Measurements from ENCODE around the gene NOTUM.

The NOTUM gene

GRCh38 chr17:81998212-81998611 lies 37.2 kb upstream of the NOTUM start:
- Histone ChIP-seq H3K79me2 (ENCODE audit: insufficient read depth, low read length) (no peaks in the 10 kb centered on the region), H3K4me3 (ENCODE audit: low read length, poor library complexity, severe bottlenecking) (no peak overlapping the region), H3K9me3 (ENCODE audit: insufficient read depth, low read depth, low read length) (no peaks in the 10 kb centered on the region), H3K36me3 (ENCODE audit: insufficient read depth, low read length) (no peaks in the 10 kb centered on the region), H4K20me1 (ENCODE audit: insufficient read depth, low read length, poor library complexity, severe bottlenecking) (no peaks in the 10 kb centered on the region), H3K9me2 (replicated peaks; ENCODE audit: low read depth, low read length) (no peaks in the 10 kb centered on the region), H3K9ac (ENCODE audit: low read depth, low read length, poor library complexity, severe bottlenecking) (no peak overlapping the region), H2AFZ (ENCODE audit: low read length) (no peak overlapping the region), H3K4me2 (ENCODE audit: low read depth, low read length, poor library complexity, severe bottlenecking) (no peak overlapping the region), H3K4me1 (ENCODE audit: insufficient read depth, low read length, poor library complexity, severe bottlenecking) (no peaks in the 10 kb centered on the region), H3F3A (ENCODE audit: low read depth) (no peaks in the 10 kb centered on the region), H3K27me3 (ENCODE audit: insufficient read depth, low read length, poor library complexity, severe bottlenecking) (no peaks in the 10 kb centered on the region)
- TF ChIP-seq CTCF (conservative IDR thresholded peaks at IDR 0.05; ENCODE audit: low read length) (no peak), EZH2phosphoT487 (IDR thresholded peaks at IDR 0.05; ENCODE audit: borderline replicate concordance) (no peak)

GRCh38 chr17:81996757-81997441 lies 35.9 kb upstream of the NOTUM start:
- no peaks in the 10 kb centered on the region for H3K9me3 ChIP-seq (ENCODE audit: insufficient read depth, low read depth, low read length)
- no peak for TF ChIP-seq EZH2phosphoT487 (IDR thresholded peaks at IDR 0.05; ENCODE audit: borderline replicate concordance)
- no peak for TF ChIP-seq CTCF (conservative IDR thresholded peaks at IDR 0.05; ENCODE audit: low read length)
- H3K4me2 ChIP-seq (ENCODE audit: low read depth, low read length, poor library complexity, severe bottlenecking) = no peak overlapping the region
- H4K20me1 ChIP-seq (ENCODE audit: insufficient read depth, low read length, poor library complexity, severe bottlenecking) = no peaks in the 10 kb centered on the region
- no peaks in the 10 kb centered on the region for H3K4me1 ChIP-seq (ENCODE audit: insufficient read depth, low read length, poor library complexity, severe bottlenecking)
- no peaks in the 10 kb centered on the region for H3K27me3 ChIP-seq (ENCODE audit: insufficient read depth, low read length, poor library complexity, severe bottlenecking)
- no peaks in the 10 kb centered on the region for H3K79me2 ChIP-seq (ENCODE audit: insufficient read depth, low read length)
- H3K36me3 ChIP-seq (ENCODE audit: insufficient read depth, low read length) = no peaks in the 10 kb centered on the region
- H3K4me3 ChIP-seq (ENCODE audit: low read length, poor library complexity, severe bottlenecking) = no peak overlapping the region
- H3K9me2 ChIP-seq (replicated peaks; ENCODE audit: low read depth, low read length) = no peaks in the 10 kb centered on the region
- no peak overlapping the region for H3K9ac ChIP-seq (ENCODE audit: low read depth, low read length, poor library complexity, severe bottlenecking)
- no peaks in the 10 kb centered on the region for H3F3A ChIP-seq (ENCODE audit: low read depth)
- no peak overlapping the region for H2AFZ ChIP-seq (ENCODE audit: low read length)

- Histone ChIP-seq H3K9ac (ENCODE audit: low read depth, low read length, poor library complexity, severe bottlenecking) (no peak overlapping the region), H3K9me2 (replicated peaks; ENCODE audit: low read depth, low read length) (no peaks in the 10 kb centered on the region), H3K4me1 (ENCODE audit: insufficient read depth, low read length, poor library complexity, severe bottlenecking) (no peaks in the 10 kb centered on the region), H3K79me2 (ENCODE audit: insufficient read depth, low read length) (no peaks in the 10 kb centered on the region), H3K27me3 (ENCODE audit: insufficient read depth, low read length, poor library complexity, severe bottlenecking) (no peaks in the 10 kb centered on the region), H3K4me2 (ENCODE audit: low read depth, low read length, poor library complexity, severe bottlenecking) (no peak overlapping the region), H3K9me3 (ENCODE audit: insufficient read depth, low read depth, low read length) (no peaks in the 10 kb centered on the region), H4K20me1 (ENCODE audit: insufficient read depth, low read length, poor library complexity, severe bottlenecking) (no peaks in the 10 kb centered on the region), H3F3A (ENCODE audit: low read depth) (no peaks in the 10 kb centered on the region), H3K36me3 (ENCODE audit: insufficient read depth, low read length) (no peaks in the 10 kb centered on the region), H2AFZ (ENCODE audit: low read length) (no peak overlapping the region), H3K4me3 (ENCODE audit: low read length, poor library complexity, severe bottlenecking) (no peak overlapping the region)
- TF ChIP-seq EZH2phosphoT487 (IDR thresholded peaks at IDR 0.05; ENCODE audit: borderline replicate concordance) (no peak), CTCF (conservative IDR thresholded peaks at IDR 0.05; ENCODE audit: low read length) (no peak)
These were observed 35.3 kb upstream of the NOTUM start for GRCh38 chr17:81996232-81996756.
